Measurements from ENCODE around the gene AHCY.
"Not testable (repeated sequence)": the region's sequence is repeated elsewhere in the genome, so short reads cannot be mapped to it uniquely, and the experiment has no call there.

Gene AHCY

GRCh38 chr20:34302723-34303533, at the start of gene AHCY:
Gene AHCY (minus strand): TSS chr20:34303355. CDS start chr20:34303270, 85 bp downstream.
- peak; percentile 91 to 94 for DNase-seq (ENCODE audit: low read depth in 2 of 2)

GRCh38 chr20:34350095-34350494, 46.9 kb upstream of the AHCY start:
- no peak for DNase-seq (ENCODE audit: low read depth in 2 of 2)

- DNase-seq (ENCODE audit: low read depth in 2 of 2), result no peak
Measured at GRCh38 chr20:34347571-34347970, 44.4 kb upstream of the AHCY start.

GRCh38 chr20:34346533-34346865, 43.3 kb upstream of the AHCY start:
- DNase-seq (ENCODE audit: low read depth in 2 of 2), result not testable (repeated sequence)

- not testable (repeated sequence) for DNase-seq (ENCODE audit: low read depth in 2 of 2)
Measured at GRCh38 chr20:34345839-34346532, 42.8 kb upstream of the AHCY start.

- no peak for DNase-seq (ENCODE audit: low read depth in 2 of 2)
Measured at GRCh38 chr20:34345402-34345736, 42.2 kb upstream of the AHCY start.

- DNase-seq (ENCODE audit: low read depth in 2 of 2), result no peak
Measured at GRCh38 chr20:34344238-34344637, 41.1 kb upstream of the AHCY start.

GRCh38 chr20:34343458-34344211, 40.5 kb upstream of the AHCY start:
- no peak for DNase-seq (ENCODE audit: low read depth in 2 of 2)

- DNase-seq (ENCODE audit: low read depth in 2 of 2), result not testable (repeated sequence)
Measured at GRCh38 chr20:34341199-34341598, 38.0 kb upstream of the AHCY start.

GRCh38 chr20:34340726-34341125, 37.6 kb upstream of the AHCY start:
- DNase-seq (ENCODE audit: low read depth in 2 of 2), result not testable (repeated sequence)

- DNase-seq (ENCODE audit: low read depth in 2 of 2), result no peak
Measured at GRCh38 chr20:34337982-34338726, 35.0 kb upstream of the AHCY start.

GRCh38 chr20:34337544-34337943, 34.4 kb upstream of the AHCY start:
- DNase-seq (ENCODE audit: low read depth in 2 of 2), result no peak

- no peak for DNase-seq (ENCODE audit: low read depth in 2 of 2)
Measured at GRCh38 chr20:34334654-34335407, 31.7 kb upstream of the AHCY start.

GRCh38 chr20:34333786-34334185, 30.6 kb upstream of the AHCY start:
- DNase-seq (ENCODE audit: low read depth in 2 of 2), result no peak

- no peak for DNase-seq (ENCODE audit: low read depth in 2 of 2)
Measured at GRCh38 chr20:34332262-34332920, 29.2 kb upstream of the AHCY start.

GRCh38 chr20:34331838-34332237, 28.7 kb upstream of the AHCY start:
- DNase-seq (ENCODE audit: low read depth in 2 of 2), result no peak

GRCh38 chr20:34330861-34331544, 27.8 kb upstream of the AHCY start:
- not testable (repeated sequence) for DNase-seq (ENCODE audit: low read depth in 2 of 2)

- no peak for DNase-seq (ENCODE audit: low read depth in 2 of 2)
Measured at GRCh38 chr20:34328928-34329677, 25.9 kb upstream of the AHCY start.

GRCh38 chr20:34328207-34328606, 25.1 kb upstream of the AHCY start:
- DNase-seq (ENCODE audit: low read depth in 2 of 2), result not testable (repeated sequence)
